Stimulated activated CD4-positive, alpha-beta T cell treated with anti-CD3 and anti-CD28 coated beads, TNF-alpha, amount 100 ng/mL, for 1 hour (primary cell): ENCODE data around the gene ASPA.

Source experiments
- DNase-seq, 3 donors: peaks; one replicate each; pipeline ENCODE4 v3.0.0-alpha.2; 2020; ENCODE audit warnings: low read depth in 3 of 3, low spot score in 1 of 3

Gene ASPA

DNA sequence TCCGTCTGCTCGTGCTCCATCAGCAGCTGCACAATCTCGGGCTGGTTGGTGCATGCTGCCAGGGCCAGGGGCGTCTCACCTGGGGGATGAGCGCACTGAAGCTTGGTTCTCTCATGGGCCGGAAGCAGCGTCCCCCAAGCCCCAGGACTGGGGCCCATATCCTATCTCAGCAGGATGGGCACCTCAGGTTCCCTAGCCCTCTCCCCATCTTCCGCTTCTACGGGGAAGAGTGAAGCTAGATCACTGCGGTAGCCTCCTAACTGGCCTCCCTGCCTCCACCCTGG is 57.0 kb downstream of the ASPA start:
- no peak for DNase-seq

DNA sequence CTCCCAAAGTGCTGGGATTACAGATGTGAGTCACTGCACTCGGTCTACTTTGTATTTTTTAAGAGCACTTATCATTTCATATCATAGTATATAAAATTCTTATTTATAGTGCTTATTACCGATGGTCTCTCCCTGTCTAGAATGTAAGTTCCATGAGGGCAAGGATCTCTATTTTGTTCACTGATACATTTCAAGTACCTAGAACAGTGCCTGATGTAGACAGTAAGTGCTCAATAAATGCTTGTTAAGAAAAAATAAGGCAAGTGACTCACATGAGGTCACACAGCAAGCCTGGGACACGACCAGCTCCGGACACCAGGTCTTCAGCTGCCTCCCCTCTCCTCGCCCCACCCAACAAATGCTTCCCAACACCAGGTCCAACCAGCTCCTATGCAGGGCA is 58.0 kb downstream of the ASPA start:
- DNase-seq = no peak

DNA sequence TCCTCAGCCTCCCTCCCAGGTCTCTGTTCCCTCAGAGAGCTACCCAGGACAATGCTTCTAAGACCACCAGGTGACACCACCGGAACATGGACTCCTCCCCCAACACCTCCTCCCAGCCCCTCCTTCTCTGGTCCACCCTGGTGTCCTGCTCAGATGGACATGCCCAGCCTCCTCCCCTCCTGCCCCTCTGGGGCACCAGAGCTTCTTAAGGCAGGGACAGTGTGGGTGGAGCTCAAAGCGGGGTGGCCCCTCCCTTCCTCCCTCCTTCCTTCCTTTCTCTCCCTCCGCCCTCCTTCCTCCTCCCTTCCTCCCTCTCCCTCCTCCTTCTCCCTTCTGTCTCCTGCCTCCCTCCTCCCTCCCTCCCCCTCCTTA is 59.1 kb downstream of the ASPA start:
- no peak for DNase-seq

DNA sequence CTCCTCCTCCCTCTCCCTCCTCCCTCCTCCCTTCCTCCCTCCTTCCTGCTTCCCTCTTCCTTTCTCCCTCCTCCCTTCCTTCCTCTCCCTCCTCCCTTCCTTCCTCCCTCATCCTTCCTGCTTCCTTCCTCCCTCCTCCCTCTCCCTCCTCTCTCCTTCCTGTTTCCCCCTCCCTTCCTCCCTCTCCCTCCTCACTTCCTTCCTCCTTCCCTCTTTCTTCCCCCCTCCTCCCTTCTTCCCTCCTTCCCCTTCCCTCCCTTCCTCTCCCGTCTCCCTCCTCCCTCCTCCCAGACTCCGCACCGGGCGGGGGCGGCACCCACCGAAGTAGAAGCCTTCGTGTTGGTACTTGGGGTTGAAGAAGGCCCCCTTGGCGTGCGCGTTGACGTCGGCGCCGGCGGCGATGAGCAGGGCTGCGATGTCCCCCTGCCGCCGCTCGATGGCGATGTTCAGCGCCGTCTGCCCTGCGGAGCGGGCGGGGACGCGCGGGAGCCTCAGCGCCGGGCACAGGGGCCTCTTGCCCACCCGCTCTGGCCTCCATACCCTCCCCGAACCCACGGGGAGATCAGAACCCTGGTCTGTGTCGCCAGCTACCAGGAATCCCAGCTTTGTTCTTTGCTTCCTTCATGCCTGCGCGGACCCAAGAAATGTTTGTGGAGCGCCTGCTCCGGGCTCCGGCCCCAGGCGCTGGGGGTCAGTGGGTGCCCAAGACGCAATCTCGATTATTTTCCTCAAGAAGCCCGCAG is 59.6 kb downstream of the ASPA start:
- peak in 1 of 3 donors; percentile 40 for DNase-seq

DNA sequence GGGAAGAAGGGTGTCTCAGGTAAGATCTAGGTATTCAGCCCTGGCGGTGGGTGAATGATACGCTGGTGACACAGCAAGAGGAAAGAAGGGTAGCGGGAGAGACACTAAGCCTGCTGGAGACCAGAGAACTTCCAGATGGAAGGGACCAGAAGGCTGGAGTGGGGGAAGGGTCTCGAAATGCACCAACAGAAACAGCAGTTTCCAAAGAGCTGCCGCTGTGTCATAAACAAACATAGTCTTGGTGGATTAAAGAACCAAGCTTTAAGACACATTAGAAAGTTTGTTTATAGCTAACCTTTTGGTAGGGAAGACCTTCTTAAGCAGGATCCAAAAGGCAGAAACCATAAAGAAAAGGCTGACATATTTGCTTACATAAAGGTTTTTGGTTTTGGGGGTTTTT is 60.9 kb downstream of the ASPA start:
- DNase-seq = no peak

DNA sequence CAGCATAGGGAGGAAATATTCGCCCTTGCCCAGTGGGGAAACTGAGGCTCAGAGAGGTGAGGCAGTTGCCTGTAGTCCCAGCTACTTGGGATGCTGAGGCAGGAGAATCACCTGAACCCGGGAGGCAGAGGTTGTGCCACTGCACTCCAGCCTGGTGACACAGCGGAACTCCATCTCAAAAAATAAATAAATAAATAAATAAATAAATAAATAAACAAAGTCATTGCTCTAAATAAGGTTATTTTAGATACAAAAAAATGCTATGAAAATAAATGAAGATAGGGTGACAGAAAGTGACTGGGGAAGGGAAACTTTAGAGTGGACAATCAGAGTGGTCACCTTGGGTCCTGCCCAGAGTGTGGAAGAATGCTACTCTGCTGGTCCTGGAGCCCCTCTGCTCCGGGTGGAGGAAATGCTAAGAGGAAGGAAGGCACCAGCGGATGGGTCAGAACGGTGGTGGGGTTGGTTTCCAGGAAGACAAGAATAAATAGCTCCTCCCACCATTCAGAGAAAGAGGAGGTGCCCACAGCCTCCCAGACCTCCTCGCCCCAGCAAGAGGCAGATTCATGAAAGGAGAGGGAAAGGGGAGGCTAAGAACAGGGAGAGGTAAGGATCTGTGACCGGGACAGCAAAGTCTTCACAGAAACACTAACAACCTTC is 64.2 kb downstream of the ASPA start:
- DNase-seq = no peak

DNA sequence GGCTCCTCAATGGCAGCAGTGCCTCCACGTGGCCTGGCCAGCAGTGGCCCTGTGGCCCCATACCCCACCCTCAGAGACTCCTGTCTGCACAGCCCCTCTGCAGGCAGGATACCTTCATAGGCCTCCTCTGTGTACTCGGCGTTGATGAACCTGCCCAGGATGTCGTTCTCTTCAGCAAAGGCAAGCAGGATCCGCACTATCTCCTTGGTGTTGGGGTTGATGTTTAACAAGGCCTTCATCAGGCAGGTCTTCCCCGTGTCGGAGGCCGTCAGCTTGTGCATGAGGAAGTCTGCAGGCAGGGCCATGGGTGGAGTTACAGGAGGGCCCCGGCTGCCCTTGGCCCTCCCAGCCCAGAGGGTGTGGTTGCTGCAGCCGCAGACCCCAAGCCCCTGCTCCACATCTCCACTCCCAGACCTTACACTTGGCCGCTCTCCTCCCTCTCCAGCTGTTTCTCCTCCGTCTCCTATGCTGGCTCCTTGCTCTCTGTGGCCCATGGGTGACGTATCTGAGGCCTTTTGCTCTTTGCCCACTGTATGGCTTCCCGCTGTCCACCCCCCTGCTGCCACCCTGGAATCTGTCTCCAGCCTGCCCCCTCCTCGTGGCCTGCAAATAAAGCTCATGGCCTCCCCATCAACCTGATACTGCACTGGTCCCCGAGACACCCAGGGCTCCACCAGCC is 66.8 kb downstream of the ASPA start:
- no peak for DNase-seq

DNA sequence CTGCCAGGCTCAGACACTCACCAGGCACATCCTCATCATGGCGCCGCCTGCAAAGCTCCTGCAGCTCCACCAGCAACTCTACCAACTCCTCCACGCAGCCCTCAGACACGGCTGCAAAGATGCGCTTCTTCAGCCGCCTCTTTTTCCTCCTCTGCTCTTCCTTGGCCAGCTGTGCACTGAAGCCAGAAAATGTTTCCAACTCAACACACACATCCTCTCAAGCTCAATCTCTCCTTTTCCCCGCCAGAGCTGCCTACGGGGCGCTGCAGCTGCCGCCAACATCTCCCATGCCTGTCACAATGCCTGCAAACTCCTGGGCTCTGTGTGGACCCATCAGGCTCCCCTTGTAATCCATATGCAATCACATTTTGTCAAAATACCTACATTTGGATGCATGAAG is 67.7 kb downstream of the ASPA start:
- DNase-seq = no peak

DNA sequence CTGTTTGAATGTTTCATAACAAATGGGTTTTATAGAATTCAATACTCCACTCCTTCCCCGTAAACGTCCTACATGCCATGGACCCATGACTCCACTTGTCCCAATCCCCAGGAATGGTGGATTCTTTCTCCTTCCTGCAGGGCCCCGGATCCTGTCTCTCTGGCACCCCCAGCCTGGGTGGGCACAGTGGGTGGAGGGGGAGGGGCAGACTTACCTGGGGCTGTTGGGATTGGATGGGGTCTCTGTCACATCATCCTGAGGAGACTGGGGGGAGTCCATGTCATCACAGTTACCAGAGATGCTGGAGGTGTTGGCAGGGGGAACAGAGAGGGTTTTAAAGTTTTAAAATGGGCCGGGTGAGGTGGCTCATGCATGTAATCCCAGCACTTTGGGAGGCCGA is 68.6 kb downstream of the ASPA start:
- DNase-seq = no peak

DNA sequence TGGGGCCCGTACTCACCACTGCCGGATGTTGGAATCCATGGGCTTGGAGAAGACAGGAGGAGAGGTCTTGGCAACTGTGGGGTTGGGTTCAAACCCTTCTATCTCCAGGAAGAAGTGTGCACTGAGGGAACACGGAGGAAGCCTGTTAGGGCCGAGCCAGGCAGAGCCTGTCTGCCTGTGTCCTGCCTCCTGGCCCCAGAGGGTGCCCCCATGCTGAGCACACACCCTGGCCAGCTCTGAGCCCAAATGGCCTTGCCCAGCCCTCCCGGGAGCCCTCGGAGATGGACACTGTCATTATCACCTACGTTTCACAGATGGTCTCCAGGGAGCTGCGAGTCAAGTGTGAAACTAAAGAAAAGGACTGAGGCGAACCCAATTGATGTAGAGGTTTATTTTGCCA is 69.4 kb downstream of the ASPA start:
- no peak for DNase-seq

DNA sequence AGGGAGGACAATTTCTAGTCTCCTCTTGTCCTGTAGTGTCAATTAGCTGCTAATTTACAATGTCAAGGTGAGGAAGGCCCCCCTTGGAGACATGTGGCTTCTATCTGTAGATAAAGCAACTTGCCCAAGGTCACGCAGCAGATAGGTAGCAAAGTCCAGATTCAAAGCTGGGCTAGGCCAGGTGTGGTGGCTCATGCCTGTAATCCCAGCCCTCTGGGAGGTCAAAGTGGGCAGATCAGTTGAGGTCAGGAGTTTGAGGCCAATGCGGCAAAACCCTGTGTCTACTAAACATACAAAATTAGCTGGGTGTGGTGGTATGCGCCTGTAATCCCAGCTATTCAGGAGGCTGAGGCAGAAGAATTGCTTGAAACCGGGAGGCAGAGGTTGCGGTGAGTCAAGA is 70.7 kb downstream of the ASPA start:
- no peak for DNase-seq

DNA sequence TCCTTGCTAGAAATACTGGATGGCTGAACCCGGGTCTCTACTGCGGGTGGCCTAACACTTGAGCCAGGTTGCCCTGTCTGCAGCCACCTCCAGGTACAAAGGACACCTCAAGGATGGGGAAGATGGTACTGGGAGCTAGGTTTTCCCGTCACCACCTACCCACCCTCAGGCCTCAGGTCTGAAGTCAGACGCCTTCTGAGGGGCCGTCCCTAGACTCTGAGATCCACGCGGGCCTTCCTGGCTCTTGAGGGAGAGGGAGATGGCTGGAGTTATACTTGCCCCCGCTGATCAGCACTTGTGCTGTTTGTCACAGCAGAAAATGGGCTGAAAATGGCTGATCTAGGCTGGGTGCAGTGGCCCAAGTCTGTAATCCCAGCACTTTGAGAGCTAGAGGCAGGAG is 71.2 kb downstream of the ASPA start:
- DNase-seq = no peak

DNA sequence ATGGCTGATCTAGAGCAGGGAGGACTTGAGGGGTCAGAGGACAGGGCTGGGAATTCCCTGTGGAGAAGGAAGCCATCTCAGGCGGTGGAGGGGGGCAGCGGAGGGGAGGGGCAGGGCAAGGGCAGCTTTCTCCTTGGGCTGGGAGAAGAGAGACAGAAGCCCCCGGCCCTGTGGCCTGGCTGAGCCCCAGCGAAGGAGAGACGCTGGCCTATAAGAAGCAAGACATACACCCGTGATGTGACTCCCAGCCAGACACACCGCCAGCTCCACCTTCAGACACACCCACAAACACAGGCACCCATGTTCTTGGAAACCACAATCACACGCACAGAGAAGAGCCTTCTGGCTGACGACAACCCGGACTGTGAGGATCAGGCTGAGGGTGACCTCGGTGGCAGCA is 71.8 kb downstream of the ASPA start:
- no peak for DNase-seq

DNA sequence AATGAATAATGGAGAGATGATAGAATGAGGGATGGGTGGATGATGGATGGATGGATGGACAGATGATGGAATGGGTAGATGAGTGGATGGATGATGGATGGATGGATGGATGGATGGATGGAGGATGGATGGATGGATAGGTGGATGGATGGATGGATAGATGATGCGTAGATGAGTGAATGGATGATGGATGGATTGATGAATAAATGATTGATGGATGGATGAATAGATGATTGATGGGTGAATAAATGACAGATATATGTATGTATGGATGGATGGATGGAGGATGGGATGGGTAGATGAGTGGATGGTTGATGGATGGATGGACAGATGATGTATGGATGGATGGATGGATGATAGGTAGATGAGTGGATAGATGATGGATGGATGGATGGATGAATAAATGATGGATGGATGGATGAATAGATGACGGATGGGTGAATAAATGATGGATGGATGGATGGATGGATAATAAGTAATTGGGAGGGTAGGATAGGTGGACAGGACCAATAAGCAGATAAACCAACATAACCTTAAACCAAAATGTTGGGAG is 73.9 kb downstream of the ASPA start:
- no peak for DNase-seq

DNA sequence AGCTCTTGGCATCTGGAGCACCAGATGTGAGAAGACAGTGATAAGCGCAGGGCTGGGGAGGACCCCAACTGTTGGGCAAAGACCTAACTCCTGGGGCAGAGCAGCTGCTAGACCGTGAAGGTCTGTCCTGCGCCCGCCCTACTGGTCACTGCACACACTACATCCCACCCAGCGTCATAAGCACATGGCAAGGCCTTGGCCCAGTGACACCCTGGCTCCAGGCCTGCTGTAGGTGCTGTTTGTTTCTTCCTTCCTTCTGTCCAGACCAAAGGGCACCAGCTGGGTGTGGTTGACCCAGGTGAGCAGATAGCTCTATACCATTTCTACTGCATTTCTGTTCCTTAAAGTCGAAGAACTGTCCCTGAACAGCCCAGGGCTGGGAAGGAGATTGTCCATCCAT is 75.4 kb downstream of the ASPA start:
- DNase-seq = no peak

DNA sequence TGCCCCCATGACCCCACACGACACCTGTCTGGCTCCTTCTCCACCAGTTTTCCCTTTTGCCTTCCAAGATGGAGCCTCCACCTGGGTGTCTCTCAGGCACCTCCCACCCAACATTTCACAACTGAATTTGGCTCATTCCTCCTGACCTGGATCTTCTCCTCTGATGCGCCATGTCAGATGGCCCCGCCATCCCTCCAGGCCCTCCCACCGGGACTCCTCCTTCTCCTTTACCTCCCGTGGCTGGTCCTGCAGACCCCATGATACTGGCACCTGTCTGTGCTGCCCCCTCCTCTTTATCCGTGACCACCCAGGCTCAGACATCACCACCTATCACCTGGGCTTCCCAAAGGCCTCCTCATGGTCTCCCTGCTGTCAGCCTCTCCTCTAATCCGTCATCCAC is 77.1 kb downstream of the ASPA start:
- DNase-seq = no peak
